Adipose tissue (tissue), 3 donors: ENCODE measurements around the gene DNAJC5G. TPM values are rescaled to one million over a fixed set of nuclear protein-coding genes. Genes with fewer than 3 reads are reported as not detected.
"Not testable (repeated sequence)": the region's sequence is repeated elsewhere in the genome, so short reads cannot be mapped to it uniquely, and the experiment has no call there.

Experiments
- H3K27ac ChIP-seq: one replicate; pipeline ENCODE4 v1.5.1; 2013; ENCODE audit warnings: low read depth, low read length
- WGBS, 3 donors: extraction: QIAGEN DNeasy Blood & Tissue Kit; methylation state at CpG; one replicate each; pipeline ENCODE4 v1.1.7; 2013; 5-methylcytosine and 5-hydroxymethylcytosine counted together
- polyA plus RNA-seq, 3 donors: library from polyadenylated mRNA; stranded (reverse); fragments of 200-250 nt; gene quantifications; one replicate each; pipeline ENCODE4 v1.2.3, GENCODE V29; 2013
- donor health status: healthy with polysubstance abuse.
- donor health status: Bipolar disorder and iron deficiency.
- donor health status: healthy.

DNAJC5G gene
- polyA plus RNA-seq, 3 donors: 0.07 TPM; not detected in 2

GRCh38 chr2:27249891-27250651 lies 25.2 kb upstream of the DNAJC5G start:
- no peak overlapping the region for H3K27ac ChIP-seq
- WGBS, 3 donors: 20 to 23% (median 22%) methylated on average over 19 to 22 of the region's 22 CpGs

GRCh38 chr2:27250652-27251379 lies 24.4 kb upstream of the DNAJC5G start:
- WGBS, 3 donors: 54 to 68% (median 61%) methylated on average over 12 to 13 of the region's 13 CpGs
- H3K27ac ChIP-seq: no peak overlapping the region

GRCh38 chr2:27251766-27252165 lies 23.5 kb upstream of the DNAJC5G start:
- no peak overlapping the region for H3K27ac ChIP-seq
- 78 to 79% (median 79%) methylated on average over 13 of the region's 13 CpGs for WGBS, 3 donors

- 21 to 43% (median 42%) methylated on average over 12 to 13 of the region's 13 CpGs for WGBS, 3 donors
- no peak overlapping the region for H3K27ac ChIP-seq
Observed at GRCh38 chr2:27255187-27255586, 20.0 kb upstream of the DNAJC5G start.

GRCh38 chr2:27255660-27256059 lies 19.6 kb upstream of the DNAJC5G start:
- 11 to 43% (median 34%) methylated on average over 1 of the region's 1 CpG for WGBS, 3 donors
- no peak overlapping the region for H3K27ac ChIP-seq

- WGBS, 3 donors: 48 to 78% (median 72%) methylated on average over 2 to 7 of the region's 7 CpGs
- H3K27ac ChIP-seq: no peak overlapping the region
Observed at GRCh38 chr2:27256855-27257454, 18.3 kb upstream of the DNAJC5G start.

- H3K27ac ChIP-seq: no peak overlapping the region
- 82 to 93% (median 88%) methylated on average over 8 of the region's 8 CpGs for WGBS, 3 donors
Observed at GRCh38 chr2:27258051-27258450, 17.2 kb upstream of the DNAJC5G start.

GRCh38 chr2:27261241-27261925 lies 13.8 kb upstream of the DNAJC5G start:
- H3K27ac ChIP-seq: no peak overlapping the region
- 50 to 58% (median 52%) methylated on average over 11 of the region's 11 CpGs for WGBS, 3 donors

- 3 to 4% (median 3%) methylated on average over 20 to 40 of the region's 40 CpGs for WGBS, 3 donors
- no peak overlapping the region for H3K27ac ChIP-seq
Observed at GRCh38 chr2:27261926-27262298, 13.3 kb upstream of the DNAJC5G start.

- WGBS, 3 donors: 1% methylated on average over 75 to 96 of the region's 96 CpGs
Observed at GRCh38 chr2:27262379-27263286, 12.6 kb upstream of the DNAJC5G start, which contains the start of gene SLC30A3. TSS of gene SLC30A3 (minus strand) at chr2:27263047. CDS start at chr2:27262906, 141 bp downstream.

GRCh38 chr2:27263287-27264252 lies 11.7 kb upstream of the DNAJC5G start:
- WGBS, 3 donors: 2 to 3% (median 2%) methylated on average over 46 of the region's 46 CpGs
- H3K27ac ChIP-seq: no peak overlapping the region

More at GRCh38 chr2:27262379-27263286, 12.6 kb upstream of the DNAJC5G start, which contains the start of gene SLC30A3:
- no peak within 1 kb of the TSS for H3K27ac ChIP-seq

- WGBS, 3 donors: 0 to 1% (median 1%) methylated on average over 30 to 38 of the region's 38 CpGs
- H3K27ac ChIP-seq: no peak overlapping the region
Observed at GRCh38 chr2:27264253-27264752, 10.9 kb upstream of the DNAJC5G start.

GRCh38 chr2:27264753-27265535 lies 10.3 kb upstream of the DNAJC5G start:
- 3 to 4% (median 3%) methylated on average over 55 to 56 of the region's 56 CpGs for WGBS, 3 donors
- no peak overlapping the region for H3K27ac ChIP-seq

- H3K27ac ChIP-seq: no peak overlapping the region
Observed at GRCh38 chr2:27265536-27265870, 9.7 kb upstream of the DNAJC5G start.

GRCh38 chr2:27268296-27268695 lies 6.9 kb upstream of the DNAJC5G start:
- not testable (repeated sequence) for H3K27ac ChIP-seq
- WGBS, 3 donors: 88 to 89% (median 88%) methylated on average over 12 to 13 of the region's 13 CpGs

- H3K27ac ChIP-seq: no peak overlapping the region
- 82 to 86% (median 83%) methylated on average over 3 of the region's 3 CpGs for WGBS, 3 donors
Observed at GRCh38 chr2:27270131-27270530, 5.1 kb upstream of the DNAJC5G start.
